ENCODE results near the gene ZNF84. TPM values are rescaled to one million over a fixed set of nuclear protein-coding genes. Genes with fewer than 3 reads are reported as not detected.

Gene ZNF84
- total and polyA plus RNA-seq, 7 donors, result 0.92 to 32.7 (median 28.8) TPM

GRCh38 chr12:133061954-133062353 is 24.6 kb downstream of the ZNF84 start:
- Histone ChIP-seq H3K36me3 (peaks cover 11 to 50% (median 12%) of the 10 kb centered on the region in 4 donors), H3K4me1 (no peaks in the 10 kb centered on the region), H3K27ac (no peak overlapping the region), H3K4me3 (no peak overlapping the region), H3K27me3 (no peaks in the 10 kb centered on the region), H3K9me3 (peaks cover 63 to 98% (median 87%) of the 10 kb centered on the region in 4 donors)
- no peak for TF ChIP-seq EP300 (IDR thresholded peaks at IDR 0.05)
- TF ChIP-seq POLR2A (IDR thresholded peaks at IDR 0.05), result no peak
- WGBS, 2 donors, result 95 to 99% methylated on average over 1 of the region's 1 CpG
- no peak for DNase-seq
- intact Hi-C loops (cut with DNase I), result no loop called here

GRCh38 chr12:133063556-133063955 is 26.2 kb downstream of the ZNF84 start:
- Histone ChIP-seq H3K27ac (no peak overlapping the region), H3K9me3 (peaks cover 56 to 98% (median 85%) of the 10 kb centered on the region in 4 donors), H3K27me3 (no peaks in the 10 kb centered on the region), H3K4me3 (no peak overlapping the region), H3K36me3 (peaks cover 0 to 34% (median under 1%) of the 10 kb centered on the region in 4 donors), H3K4me1 (no peaks in the 10 kb centered on the region)
- no peak for DNase-seq
- intact Hi-C loops (cut with DNase I), result no loop called here
- WGBS, 2 donors, result 95 to 98% methylated on average over 1 of the region's 1 CpG
- TF ChIP-seq EP300 (IDR thresholded peaks at IDR 0.05), result no peak
- TF ChIP-seq POLR2AphosphoS5 (IDR thresholded peaks at IDR 0.05), result no peak
- no peak for TF ChIP-seq POLR2A (IDR thresholded peaks at IDR 0.05)
- TF ChIP-seq, protein P1, sequence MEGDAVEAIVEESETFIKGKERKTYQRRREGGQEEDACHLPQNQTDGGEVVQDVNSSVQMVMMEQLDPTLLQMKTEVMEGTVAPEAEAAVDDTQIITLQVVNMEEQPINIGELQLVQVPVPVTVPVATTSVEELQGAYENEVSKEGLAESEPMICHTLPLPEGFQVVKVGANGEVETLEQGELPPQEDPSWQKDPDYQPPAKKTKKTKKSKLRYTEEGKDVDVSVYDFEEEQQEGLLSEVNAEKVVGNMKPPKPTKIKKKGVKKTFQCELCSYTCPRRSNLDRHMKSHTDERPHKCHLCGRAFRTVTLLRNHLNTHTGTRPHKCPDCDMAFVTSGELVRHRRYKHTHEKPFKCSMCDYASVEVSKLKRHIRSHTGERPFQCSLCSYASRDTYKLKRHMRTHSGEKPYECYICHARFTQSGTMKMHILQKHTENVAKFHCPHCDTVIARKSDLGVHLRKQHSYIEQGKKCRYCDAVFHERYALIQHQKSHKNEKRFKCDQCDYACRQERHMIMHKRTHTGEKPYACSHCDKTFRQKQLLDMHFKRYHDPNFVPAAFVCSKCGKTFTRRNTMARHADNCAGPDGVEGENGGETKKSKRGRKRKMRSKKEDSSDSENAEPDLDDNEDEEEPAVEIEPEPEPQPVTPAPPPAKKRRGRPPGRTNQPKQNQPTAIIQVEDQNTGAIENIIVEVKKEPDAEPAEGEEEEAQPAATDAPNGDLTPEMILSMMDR (IDR thresholded peaks at IDR 0.05), result no peak

DNA sequence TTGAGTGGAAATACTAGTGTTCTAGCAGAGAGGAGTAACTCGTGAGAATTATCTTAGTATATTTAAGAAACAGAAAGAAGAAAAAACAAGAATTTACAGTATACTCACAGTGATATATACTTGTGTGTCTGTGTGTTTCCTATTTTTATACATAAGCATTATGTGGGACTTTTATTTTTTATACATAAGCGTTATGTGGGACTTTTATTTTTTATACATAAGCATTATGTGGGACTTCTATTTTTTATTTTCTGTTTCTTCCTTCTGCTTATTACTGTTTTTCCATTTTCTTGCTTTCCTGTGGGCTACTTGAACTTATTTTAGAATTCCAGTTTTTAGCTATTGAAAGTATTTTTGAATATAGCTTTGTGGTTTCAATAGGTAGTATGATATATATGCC is 36.5 kb downstream of the ZNF84 start:
- TF ChIP-seq EP300 (IDR thresholded peaks at IDR 0.05) (no peak), POLR2A (IDR thresholded peaks at IDR 0.05) (no peak), POLR2AphosphoS5 (IDR thresholded peaks at IDR 0.05) (no peak)
- TF ChIP-seq, protein P1 (IDR thresholded peaks at IDR 0.05), result no peak
- DNase-seq, result no peak
- Histone ChIP-seq H3K36me3 (no peaks in the 10 kb centered on the region), H3K27ac (no peak overlapping the region), H3K4me3 (no peak overlapping the region), H3K9me3 (peaks cover 6 to 69% (median 60%) of the 10 kb centered on the region in 4 donors), H3K27me3 (no peaks in the 10 kb centered on the region), H3K4me1 (no peaks in the 10 kb centered on the region)
- intact Hi-C loops (cut with DNase I), result no loop called here
- 89 to 90% methylated on average over 2 of the region's 2 CpGs for WGBS, 2 donors

- H3K36me3 ChIP-seq, result peaks cover 14 to 31% (median 28%) of the 10 kb centered on the region in 4 donors
- H3K4me1 ChIP-seq, result peaks cover 0 to 10% (median 4%) of the 10 kb centered on the region in 4 donors
- peaks cover 20 to 75% (median 52%) of the 10 kb centered on the region in 4 donors for H3K9me3 ChIP-seq
Observed at GRCh38 chr12:133080026-133080367, 42.7 kb downstream of the ZNF84 start.

More at GRCh38 chr12:133080026-133080367, 42.7 kb downstream of the ZNF84 start:
- 0% methylated on average over 22 of the region's 22 CpGs for WGBS, 2 donors
- peak overlapping the region; percentile 63 to 90 (median 78) for H3K4me3 ChIP-seq
- intact Hi-C loops (cut with DNase I), result loop anchor here (1.0 to 5.0 kb wide), 5 partner anchors 43 to 253 kb away; partner anchors contain the start of genes GOLGA3, ZNF10, ZNF26 and ZNF268
- H3K27ac ChIP-seq, result peak overlapping the region; percentile 92 to 98 (median 96)
- no peaks in the 10 kb centered on the region for H3K27me3 ChIP-seq
- DNase-seq, result peak; percentile 99
- TF ChIP-seq POLR2AphosphoS5 (IDR thresholded peaks at IDR 0.05), result peak in 2 of 4 donors; percentile 53 to 83
- TF ChIP-seq POLR2A (IDR thresholded peaks at IDR 0.05), result no peak
- TF ChIP-seq, protein P1 (IDR thresholded peaks at IDR 0.05), result no peak
- TF ChIP-seq EP300 (IDR thresholded peaks at IDR 0.05), result peak in 1 of 4 donors; percentile 51

Data from sigmoid colon (tissue), 7 donors.